ENCODE results near the gene CARHSP1.
"Not testable (repeated sequence)": the region's sequence is repeated elsewhere in the genome, so short reads cannot be mapped to it uniquely, and the experiment has no call there.

CARHSP1 gene

DNA sequence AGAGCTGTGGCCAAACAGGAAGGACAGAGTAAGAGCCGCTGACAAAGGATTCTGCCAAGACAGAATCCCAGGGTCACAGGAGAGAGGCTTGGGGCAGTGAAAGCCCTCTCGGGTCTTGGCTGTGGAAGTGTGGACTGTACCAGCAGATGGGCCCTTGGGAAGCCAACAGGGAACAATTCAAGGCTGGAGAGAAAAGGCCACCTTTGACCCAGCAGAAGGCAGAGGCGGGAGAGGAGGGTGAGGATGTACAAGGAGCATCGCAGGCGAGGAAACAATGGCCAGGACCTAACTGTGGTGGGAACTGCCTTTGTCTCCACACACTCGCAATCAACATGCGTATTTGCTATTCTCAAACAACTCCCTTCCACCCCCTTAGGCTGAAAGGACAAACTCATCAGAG, 15.7 kb downstream of the CARHSP1 start:
- no peak for DNase-seq

DNA sequence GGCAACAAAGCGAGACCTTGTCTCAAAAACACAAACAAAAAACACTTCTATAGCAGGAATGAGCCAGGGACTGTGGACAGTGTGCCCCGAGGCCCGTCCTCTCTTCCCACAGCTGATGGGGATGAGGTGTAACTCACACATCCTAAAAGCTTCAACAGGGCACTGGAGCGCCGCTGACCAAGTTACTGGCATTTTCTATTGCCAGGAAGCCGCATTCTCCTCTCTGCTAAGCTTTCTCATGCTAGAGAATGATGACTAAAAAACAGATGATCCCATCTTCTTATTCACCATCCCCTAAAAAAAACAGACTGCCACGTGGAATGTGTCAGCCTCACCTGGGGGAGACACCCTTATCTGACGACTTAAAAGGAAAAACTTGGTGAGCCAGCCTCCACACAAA, 16.3 kb downstream of the CARHSP1 start:
- DNase-seq: no peak

DNA sequence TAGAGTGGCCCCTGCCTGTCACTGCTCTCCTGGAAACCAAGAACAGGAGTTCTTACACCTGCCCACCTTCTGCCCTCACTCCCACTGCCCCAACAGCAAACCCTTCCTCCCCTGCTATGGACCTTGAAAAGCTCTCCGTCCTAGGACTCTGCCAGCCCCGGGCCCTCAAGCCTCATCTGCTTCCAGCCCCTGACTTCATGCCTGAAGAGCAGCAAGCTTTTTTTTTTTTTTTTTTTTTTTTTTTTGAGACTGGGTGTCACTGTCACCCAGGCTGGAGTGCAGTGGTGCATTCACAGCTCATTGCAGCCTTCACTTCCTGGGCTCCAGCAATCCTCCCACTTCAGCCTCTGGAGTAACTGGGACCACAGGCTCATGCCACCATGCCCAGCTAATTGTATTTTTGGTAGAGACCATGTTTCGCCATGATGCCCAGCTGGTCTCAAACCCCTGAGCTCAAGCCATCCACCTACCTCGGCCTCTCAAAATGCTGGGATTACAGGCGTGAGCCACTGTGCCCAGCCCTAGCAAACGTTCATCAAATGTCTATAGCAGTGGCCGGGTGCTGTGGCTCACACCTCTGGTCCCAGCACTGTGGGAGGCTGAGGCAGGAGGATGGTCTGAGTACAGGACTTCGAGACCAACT, 16.9 kb downstream of the CARHSP1 start:
- no peak for DNase-seq

DNA sequence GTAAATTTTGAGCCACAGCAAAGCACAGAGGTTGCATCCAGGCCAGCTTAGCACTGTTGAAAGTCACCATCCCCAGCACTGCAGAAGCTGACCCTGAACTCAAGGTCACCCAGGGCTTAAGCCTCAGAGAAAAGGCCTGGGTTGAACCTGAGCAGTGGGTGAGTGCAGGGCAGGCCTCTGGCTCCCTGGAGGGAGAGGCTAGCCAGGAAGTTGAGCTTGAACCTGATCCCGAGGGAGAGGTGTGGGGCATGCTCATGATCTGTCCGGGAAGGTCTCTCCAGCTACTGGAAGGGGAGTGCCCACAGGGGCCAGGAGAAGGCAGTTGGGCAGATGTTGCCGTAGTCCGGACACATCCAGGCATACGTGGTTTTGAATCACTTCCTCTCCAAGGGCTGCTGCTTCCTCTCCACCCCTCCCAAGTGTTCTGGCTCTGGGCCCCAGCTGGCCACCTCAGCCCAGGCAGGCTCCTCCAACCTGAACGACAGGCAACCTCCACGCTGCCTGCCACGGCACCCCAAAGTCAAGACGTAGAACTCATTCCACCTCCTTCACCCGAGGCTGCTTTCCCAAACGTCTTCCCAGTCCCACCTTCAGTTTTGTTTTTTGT, 18.4 kb downstream of the CARHSP1 start:
- DNase-seq: no peak

DNA sequence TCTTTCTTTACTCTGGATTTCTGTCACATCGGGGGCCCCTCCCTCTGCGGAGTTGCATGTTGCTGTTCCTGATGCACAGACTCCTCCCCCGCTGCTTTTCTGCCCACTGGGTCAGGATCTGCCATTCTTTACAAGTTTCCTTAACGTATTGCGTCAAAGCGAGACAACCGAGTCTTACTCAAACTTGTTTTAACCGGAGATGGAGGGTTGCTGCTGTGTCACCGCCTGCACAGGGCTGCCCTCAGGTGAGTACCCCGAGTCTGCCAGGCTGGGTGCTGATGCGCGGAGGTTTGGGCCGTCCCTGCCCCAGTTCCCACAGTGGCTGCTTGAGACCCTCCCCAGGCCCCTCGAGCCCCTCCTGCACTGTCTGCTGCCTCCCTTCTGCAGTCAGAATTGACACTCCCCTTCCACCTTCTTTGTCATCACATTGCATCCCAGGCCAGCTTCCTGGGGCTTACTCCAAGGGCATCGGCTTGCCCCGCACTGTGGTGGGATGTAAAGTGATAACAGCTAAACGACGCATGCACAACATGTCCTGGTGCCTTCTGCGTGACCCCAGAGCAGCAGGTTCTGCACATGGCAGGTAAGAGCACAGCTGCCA, 19.3 kb downstream of the CARHSP1 start:
- DNase-seq: no peak

DNA sequence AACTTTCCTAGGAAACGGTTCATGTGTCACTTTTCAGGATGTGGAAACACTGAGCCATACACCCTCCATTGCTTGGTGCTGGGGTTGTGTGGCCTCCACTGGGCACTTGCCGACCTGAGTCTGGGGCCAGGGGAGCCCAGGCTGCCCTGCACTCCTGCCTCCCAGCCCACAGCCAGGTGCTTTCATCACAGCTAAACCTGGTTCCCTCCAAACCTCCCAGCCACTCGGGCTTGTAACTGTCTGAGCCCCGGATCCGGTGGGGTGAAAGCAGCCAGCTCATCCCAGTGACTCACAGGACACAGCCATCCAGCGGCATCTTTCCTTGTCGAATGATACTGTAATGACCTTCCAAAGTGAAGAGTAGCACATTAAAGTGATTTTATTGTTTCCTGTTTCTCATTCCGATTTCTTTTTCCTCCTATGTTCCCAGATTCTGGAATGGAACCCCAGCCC, 19.8 kb downstream of the CARHSP1 start:
- no peak for DNase-seq

DNA sequence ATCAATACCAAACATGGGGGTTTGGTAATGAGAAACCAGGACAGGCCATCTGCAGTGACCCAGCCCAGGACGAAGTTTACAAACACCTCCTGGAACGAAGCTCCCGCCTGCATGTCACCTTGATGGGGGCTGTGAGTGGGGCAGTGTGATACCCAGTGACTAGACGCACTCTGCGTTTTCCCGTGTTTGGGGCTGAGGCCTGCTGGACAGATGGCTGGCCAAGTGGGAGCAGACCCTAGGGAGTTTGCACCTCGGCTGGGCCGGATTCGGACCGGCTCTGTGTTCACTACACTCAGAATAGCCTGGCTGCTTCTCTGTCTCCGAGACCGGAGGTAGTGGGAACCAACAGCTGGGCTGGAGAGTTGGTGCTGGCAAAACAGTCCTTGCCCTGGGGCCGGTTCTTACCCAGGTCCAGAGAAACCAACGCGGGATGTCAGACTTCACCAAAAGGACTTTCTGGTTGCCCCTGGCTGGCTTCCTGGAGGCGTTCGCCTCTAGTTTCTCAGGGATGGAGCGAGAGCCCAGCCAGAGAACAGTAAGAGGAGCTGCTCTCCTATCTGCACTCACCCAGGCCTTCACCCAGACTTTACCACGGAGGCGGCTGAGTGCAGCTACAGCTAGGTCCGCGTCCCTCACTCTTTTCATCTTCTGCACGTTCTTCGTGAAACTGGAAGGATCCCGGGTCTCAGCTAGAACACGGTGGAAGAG, 20.4 kb downstream of the CARHSP1 start:
- no peak for DNase-seq

DNA sequence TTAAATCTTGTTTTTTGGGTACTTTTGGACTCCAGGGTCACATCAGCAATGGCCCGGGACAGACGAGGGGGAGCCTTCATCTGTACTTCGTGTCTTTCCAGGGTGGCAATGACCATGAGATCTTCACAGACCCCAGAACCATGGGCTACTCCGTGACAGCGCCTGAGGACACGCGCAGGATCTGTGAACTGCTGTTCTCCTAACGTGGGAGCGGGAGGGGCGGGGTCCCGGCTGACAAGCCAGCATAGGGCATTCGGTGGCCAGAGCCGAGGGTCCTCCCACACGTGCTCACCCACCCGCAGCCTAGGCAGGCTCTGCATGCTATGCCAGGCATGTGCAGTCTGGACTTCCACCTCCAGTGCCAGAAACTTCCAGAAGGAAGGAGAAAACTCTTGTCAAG, 21.2 kb downstream of the CARHSP1 start:
- no peak for DNase-seq

DNA sequence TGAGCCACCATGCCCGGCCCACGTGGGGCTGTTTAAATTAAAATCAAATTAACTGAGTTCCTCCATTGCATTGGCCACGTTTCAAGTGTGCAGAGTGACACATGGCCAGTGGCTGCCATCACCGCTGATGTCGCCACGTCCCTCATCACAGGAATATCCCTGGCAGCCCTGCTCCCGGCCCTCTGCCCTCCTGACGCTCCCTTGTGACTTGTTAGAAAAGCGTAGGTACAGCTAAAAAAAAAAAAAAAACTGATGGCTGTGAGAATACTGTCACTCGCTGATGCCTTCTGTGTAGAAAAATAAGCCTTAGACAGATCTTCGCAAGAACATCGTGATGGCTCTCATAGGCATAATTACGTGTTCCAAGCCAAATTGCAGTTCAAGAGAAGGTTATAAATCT, 21.7 kb downstream of the CARHSP1 start:
- no peak for DNase-seq

DNA sequence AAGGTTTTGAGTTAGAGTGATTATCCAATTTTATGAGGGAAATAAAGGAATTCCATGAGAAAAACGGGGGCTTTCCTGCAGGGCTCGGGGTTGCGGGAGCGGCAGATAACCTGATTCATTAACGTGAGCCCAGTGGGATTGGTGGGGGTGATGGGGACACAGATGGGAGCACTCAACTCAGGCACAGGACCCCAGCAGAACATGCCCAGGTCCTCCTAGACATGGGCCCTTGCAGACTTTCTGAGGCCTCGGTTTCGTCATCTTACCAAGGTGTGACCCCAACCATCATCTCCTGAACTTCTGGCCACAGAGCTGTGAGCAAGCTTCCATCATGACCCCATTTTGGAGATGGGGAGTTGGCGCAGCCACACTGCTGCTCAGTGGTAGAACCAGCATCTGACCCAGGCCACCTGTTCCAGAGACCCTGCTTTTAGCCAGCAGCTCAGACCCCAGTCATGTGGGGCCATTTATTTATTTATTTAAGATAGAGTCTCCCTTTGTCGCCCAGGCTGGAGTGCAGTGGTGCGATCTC, 22.3 kb downstream of the CARHSP1 start:
- no peak for DNase-seq

DNA sequence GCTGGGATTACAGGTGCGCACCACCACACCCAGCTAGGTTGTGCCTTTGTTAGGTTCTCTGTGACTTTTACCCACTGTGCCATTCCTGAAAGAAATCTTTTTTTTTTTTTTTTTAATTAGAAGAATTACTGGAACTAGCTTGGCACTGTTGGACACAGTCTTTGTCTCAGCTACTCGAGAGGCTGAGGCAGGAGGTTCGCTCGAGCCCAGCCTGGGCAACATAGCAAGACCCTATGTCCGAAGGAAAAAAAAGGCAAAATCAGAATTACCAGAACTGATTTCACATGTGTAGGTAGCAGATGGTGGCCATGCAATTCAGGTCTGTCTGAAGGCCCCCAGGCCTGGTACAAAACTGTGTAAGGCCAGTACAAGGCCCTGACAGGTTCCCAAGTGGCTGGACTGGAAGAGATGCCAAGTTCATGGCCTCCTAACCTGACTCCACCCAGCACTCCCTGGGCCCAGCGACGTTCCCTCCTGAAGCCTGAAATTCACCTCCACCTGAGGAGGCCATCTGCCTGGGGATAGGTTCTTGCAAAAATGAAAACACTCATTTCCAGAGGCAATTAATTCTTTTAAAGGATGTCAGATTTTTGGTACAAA, 23.0 kb downstream of the CARHSP1 start:
- no peak for DNase-seq

DNA sequence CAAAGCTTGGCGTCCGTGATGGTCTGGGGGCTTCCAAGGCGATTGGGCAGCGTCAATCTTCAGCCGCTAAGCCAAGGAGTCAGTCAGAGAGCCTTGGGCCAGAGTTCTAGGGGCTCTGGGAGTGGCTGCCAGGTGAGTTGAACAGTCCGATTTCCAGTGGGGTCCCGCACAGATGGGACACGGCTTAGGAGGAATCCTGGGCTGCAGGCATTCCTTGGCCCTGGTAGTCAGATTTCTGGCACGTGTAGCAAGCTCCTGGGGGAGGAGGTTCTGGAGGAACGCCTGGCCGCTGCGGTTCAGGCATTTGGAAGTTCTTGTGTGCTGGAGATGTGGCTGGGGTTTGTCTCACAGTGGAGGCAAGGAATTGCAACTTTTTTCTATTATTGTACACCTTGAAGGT, 25.5 kb downstream of the CARHSP1 start:
- DNase-seq: not testable (repeated sequence)

DNA sequence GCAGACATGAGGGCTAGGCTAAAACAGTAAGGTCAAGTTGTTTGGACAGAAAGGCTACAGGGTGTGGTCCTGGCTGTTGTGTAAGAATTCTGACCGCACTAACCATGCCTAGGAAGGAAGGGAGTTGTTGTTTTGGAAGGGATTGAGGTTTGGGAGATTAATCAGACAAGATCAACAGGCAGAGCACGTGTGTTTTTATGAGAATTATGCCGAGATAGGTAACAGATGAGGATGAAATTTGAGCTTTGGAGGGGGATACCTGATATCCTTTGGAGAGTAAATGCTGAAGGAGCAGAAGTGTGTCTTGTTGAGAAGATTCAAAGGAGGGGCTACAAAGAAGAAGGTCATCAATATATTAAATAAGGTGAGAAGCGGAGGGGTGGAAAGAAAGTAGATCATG, 26.8 kb downstream of the CARHSP1 start:
- not testable (repeated sequence) for DNase-seq

DNA sequence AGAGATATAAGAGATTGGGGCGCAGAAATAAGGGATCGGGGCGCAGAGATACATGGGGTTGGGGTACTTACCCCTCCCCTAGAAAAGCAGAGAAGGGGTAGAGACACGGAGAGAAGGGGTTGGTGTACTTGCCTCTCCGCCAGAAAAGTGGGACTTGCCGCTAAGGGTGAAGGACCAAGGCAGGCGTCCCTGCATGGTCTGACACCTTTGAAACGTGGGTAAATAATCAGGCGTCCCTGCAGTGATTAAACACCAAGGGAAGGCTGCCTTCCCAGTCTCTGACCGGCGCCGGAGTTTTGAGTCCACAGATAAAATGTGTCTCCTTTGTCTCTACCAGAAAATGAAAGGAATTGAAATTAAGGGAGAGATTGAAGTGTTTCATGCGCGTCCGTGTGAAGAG, 31.2 kb downstream of the CARHSP1 start:
- DNase-seq: not testable (repeated sequence)

DNA sequence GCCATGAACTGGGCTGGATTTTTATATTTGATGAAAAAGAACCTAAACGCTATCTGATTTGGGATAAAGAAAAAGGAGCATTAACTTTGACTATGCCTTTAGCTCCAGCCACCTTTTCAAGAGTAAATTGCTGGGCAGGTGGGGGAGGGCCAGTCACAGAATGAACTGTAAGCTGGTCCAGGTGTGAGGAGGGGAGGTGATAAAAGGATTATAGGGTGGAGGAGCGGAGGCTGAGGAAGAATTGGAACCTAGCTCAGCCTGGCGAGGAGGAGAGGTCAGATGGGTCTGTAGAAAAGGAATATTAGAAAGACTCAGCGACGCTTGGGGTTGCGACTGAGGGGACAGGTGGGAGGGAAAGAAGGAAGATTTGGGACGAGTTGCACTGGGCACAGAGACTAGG, 32.0 kb downstream of the CARHSP1 start:
- DNase-seq: not testable (repeated sequence)

DNA sequence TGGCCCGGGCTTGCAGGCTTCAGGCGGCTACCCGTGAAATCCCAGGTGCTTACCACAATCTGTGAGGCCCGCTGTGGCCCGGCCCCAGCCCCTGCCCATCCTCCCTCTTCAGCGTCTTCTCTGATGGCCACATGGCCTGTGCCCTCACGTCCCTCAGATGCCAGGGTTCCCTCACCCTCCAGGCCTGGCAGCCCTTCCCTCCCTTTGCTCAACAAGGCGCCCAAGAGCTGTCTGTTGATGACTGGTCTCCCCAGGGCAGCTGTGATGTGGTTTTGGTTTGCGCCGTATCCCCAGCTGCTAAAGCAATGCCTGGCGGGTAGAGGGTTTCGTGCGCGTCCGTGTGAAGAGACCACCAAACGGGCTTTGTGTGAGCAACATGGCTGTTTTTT, 36.1 kb downstream of the CARHSP1 start:
- no peak for DNase-seq

DNA sequence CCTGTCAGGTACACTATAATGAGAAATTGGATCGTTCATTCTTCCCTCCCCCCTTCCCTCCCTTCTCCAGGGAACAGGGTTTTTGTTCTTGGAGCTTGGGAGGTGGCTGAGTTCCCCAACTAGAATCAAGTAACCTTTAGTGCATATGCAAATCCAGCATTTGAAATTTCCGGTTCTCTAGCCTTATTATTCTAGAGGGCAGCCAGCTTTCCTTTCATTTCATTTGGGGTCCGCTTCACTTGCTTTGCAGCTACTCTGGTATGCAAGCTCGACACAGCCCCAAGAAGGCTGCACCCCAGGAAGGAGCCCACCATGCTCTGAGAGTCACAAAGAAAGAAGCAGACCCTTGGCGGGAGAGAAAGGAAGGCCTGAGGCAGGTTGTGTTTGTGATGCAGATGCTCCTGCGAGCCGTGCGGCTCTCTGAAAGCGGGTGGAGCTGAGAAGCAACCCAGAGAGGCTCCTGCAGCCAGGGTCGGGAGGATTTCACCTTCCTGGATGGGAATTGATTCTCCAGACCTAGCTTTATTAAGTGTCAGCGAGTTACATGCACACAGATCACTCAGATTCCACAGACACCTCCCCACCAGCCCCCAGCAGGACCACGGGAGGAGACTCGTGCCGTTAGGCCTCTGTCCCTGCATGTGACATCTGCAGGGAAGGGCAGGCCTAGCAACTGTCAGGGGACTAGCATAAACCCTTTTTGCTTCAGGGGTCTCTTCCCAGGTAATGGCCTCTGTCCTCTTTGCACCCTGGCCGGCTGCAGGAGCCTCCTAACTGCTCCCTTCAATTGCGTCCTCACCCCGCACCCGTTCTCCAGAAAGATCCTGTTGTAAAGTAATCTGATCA, 36.7 kb downstream of the CARHSP1 start:
- no peak for DNase-seq

DNA sequence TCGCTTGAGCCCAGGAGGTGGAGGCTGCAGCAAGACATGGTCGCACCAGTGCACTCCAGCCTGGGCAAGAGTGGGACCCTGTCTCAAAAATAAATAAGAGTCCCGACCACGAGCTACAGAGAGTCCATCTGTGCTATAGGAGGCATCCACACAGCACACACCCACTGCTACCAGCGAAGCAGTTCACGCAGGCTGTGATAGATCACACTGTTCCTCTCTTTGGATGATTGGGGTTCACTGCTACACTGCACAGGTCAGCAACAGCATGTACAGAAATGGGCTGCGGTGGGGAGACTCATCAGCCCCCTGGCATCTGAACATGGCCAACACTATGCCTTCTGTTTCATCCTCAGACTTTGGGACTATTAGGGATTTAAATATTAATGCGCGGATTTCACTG, 37.4 kb downstream of the CARHSP1 start:
- DNase-seq: no peak

DNA sequence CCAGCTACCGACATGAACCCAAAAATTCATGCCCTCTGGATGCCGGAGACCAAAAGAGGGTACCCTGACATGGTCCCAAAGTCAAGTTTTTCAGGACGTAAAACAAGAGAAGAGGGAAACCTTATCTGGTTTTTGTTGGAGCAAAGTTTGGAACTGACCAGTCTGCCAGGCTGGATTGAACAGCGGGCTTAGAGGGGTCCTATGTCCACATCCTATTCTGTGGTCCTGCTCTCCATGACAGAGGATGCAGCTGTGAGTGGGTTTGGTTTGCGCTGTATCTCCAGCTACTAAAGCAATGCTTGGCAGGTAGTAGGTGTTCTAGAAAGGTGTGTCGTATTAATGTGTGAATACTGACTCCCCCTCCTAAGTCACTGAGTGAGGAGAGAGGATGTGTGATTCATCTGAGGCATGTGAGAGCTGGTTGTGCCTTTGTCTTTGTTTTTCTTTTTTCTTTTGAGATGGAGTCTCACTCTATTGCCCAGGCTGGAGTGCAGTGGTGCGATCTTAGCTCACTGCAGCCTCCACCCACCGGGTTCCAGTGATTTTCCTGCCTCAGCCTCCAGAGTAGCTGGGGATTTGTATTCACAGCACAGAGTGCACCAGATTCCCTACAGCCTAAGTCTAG, 40.2 kb downstream of the CARHSP1 start:
- no peak for DNase-seq

DNA sequence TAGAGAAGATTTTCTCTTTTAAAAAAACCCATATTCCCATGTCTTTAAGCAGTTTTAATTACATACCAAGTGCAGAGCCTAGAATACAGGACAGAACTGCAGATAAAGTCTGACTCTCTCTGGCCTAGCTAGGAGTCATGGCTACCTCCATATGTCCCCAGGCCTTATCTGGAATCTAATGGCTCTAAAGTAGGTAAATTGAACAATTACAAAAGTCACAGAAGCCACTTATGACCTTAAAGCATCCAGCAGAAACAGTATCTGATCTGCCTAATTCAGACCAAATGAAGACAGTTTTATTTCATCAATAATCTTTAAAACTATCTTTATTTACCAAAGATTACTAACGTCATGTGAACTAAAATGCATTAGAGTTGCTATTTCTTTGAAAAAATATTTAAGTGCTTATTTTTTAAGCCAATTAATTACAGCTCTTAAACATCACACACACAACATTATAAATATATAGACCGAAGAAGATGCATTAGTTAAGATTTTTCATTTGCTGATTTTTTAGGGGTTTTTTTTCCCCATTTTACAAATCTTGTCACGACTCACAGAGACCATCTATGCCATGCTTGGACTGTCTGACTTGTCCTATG, 42.4 kb downstream of the CARHSP1 start:
- no peak for DNase-seq

DNA sequence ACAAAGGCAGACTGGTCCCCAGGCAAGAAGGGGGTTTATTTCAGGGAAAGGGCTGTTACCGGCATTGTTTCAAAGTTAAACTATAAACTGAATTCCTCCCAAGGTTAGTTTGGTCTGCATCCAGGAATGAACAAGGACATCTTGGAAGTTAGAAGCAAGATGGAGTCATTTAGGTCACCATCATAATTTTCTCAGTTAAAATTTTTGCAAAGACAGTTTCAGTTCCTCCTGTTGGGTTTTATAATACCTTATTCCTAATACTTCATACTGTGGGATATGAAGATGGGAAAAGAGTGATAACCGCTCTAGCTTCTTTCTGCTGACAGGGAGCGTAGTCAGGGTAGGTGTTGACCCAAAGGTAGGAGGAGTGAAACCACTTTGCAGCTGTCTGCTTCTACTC, 46.4 kb downstream of the CARHSP1 start:
- no peak for DNase-seq

All from SHP77 treated with DMSO at 0.1 percent for 48 hours (cell line).